ENCODE results near the gene CD69. TPM values are rescaled to one million over a fixed set of nuclear protein-coding genes. Genes with fewer than 3 reads are reported as not detected.
"Not testable (repeated sequence)": the region's sequence is repeated elsewhere in the genome, so short reads cannot be mapped to it uniquely, and the experiment has no call there.

Gene CD69
- total RNA-seq, 4 donors from 2014 or later: 4.2 to 13.5 (median 7.4) TPM

GRCh38 chr12:9708853-9709252 is 51.8 kb downstream of the CD69 start:
- Histone ChIP-seq H3K9me3 (no peaks in the 10 kb centered on the region), H3K4me1 (peaks cover 0 to 12% (median 0%) of the 10 kb centered on the region in 4 donors), H3K27ac (no peak overlapping the region), H3K4me3 (no peak overlapping the region), H3K27me3 (no peaks in the 10 kb centered on the region), H3K36me3 (no peaks in the 10 kb centered on the region)
- 90 to 96% methylated on average over 3 of the region's 3 CpGs for WGBS, 2 donors
- no peak for TF ChIP-seq EP300 (IDR thresholded peaks at IDR 0.05)
- TF ChIP-seq CTCF (IDR thresholded peaks at IDR 0.05): no peak
- TF ChIP-seq POLR2A (IDR thresholded peaks at IDR 0.05): no peak
- no peak for DNase-seq (ENCODE audit: low spot score in 2 of 2)

GRCh38 chr12:9707864-9708808 is 52.6 kb downstream of the CD69 start:
- TF ChIP-seq POLR2A (IDR thresholded peaks at IDR 0.05) (no peak), CTCF (IDR thresholded peaks at IDR 0.05) (peak; percentile 42 to 73 (median 56)), EP300 (IDR thresholded peaks at IDR 0.05) (no peak)
- Histone ChIP-seq H3K9me3 (no peaks in the 10 kb centered on the region), H3K4me1 (peaks cover 0 to 12% (median 0%) of the 10 kb centered on the region in 4 donors), H3K36me3 (no peaks in the 10 kb centered on the region), H3K4me3 (no peak overlapping the region), H3K27me3 (no peaks in the 10 kb centered on the region), H3K27ac (peak overlapping the region in 1 of 4 donors; percentile 40)
- peak in 1 of 2 donors; percentile 40 for DNase-seq (ENCODE audit: low spot score in 2 of 2)
- WGBS, 2 donors: 59 to 60% methylated on average over 12 of the region's 12 CpGs

- no peaks in the 10 kb centered on the region for H3K36me3 ChIP-seq
- H3K9me3 ChIP-seq: peaks cover 0 to under 1% (median 0%) of the 10 kb centered on the region in 4 donors
- TF ChIP-seq POLR2A (IDR thresholded peaks at IDR 0.05) (no peak), EP300 (IDR thresholded peaks at IDR 0.05) (no peak), CTCF (IDR thresholded peaks at IDR 0.05) (no peak)
- no peaks in the 10 kb centered on the region for H3K27me3 ChIP-seq
- no peak for DNase-seq (ENCODE audit: low spot score in 2 of 2)
- peak overlapping the region in 1 of 4 donors; percentile 40 for H3K27ac ChIP-seq
- no peak overlapping the region for H3K4me3 ChIP-seq
- peaks cover 0 to 12% (median 0%) of the 10 kb centered on the region in 4 donors for H3K4me1 ChIP-seq
Observed at GRCh38 chr12:9707356-9707755, 53.3 kb downstream of the CD69 start.

- Histone ChIP-seq H3K36me3 (no peaks in the 10 kb centered on the region), H3K9me3 (peaks cover 0 to 5% (median 0%) of the 10 kb centered on the region in 4 donors), H3K27ac (no peak overlapping the region), H3K27me3 (no peaks in the 10 kb centered on the region), H3K4me1 (peaks cover 0 to 12% (median 0%) of the 10 kb centered on the region in 4 donors), H3K4me3 (no peak overlapping the region)
- TF ChIP-seq EP300 (IDR thresholded peaks at IDR 0.05) (no peak), POLR2A (IDR thresholded peaks at IDR 0.05) (no peak), CTCF (IDR thresholded peaks at IDR 0.05) (no peak)
- DNase-seq (ENCODE audit: low spot score in 2 of 2): no peak
Observed at GRCh38 chr12:9706086-9706685, 54.5 kb downstream of the CD69 start.

GRCh38 chr12:9704561-9704960 is 56.1 kb downstream of the CD69 start:
- H3K36me3 ChIP-seq; H3K27ac ChIP-seq; DNase-seq (ENCODE audit: low spot score in 2 of 2); H3K27me3 ChIP-seq; H3K9me3 ChIP-seq; H3K4me3 ChIP-seq: not testable (repeated sequence)
- 93 to 95% methylated on average over 5 of the region's 5 CpGs for WGBS, 2 donors
- H3K4me1 ChIP-seq: peaks cover 0 to 17% (median under 1%) of the 10 kb centered on the region in 4 donors

Other genes with a start within 250 kb of the CD69 start
- under 1 TPM in 2 of 4 donors, not detected in 2; 0.59 to 0.84 TPM for gene KLRB1, start 153.0 kb downstream of the CD69 start, total RNA-seq
- gene CLEC2D, start 91.2 kb downstream of the CD69 start, total RNA-seq: 10 to 100 TPM in 3 of 4 donors, 1 to 10 TPM in 1; 9.6 to 19.0 (median 13.2) TPM
- not detected for gene CLECL1, start 27.8 kb downstream of the CD69 start, total RNA-seq
- gene KLRF1, start 66.6 kb upstream of the CD69 start, total RNA-seq: 1 to 10 TPM in 1 of 4 donors, under 1 TPM in 1, not detected in 2; 0.78 to 1.7 TPM
- gene CLEC2B, start 108.5 kb upstream of the CD69 start, total RNA-seq: 10 to 100 TPM; 15.3 to 40.4 (median 22.7) TPM
- not detected for gene KLRF2, start 120.6 kb upstream of the CD69 start, total RNA-seq
- gene CLEC2A, start 171.5 kb upstream of the CD69 start, total RNA-seq: not detected
- gene CLEC12A, start 210.5 kb upstream of the CD69 start, total RNA-seq: 1 to 10 TPM in 1 of 4 donors, under 1 TPM in 2, not detected in 1; 0.22 to 6.1 (median 0.78) TPM
- gene CLEC1B, start 238.2 kb upstream of the CD69 start, total RNA-seq: not detected
- gene CLEC12B, start 249.7 kb upstream of the CD69 start, total RNA-seq: under 1 TPM in 1 of 4 donors, not detected in 3; 0.42 TPM